Islet of Langerhans (tissue), 1 donor: ENCODE measurements around the gene WRAP53.
"Not testable (repeated sequence)": the region's sequence is repeated elsewhere in the genome, so short reads cannot be mapped to it uniquely, and the experiment has no call there.

ENCODE experiments used
- FAIRE-seq: peaks from one replicate; lab custom pipeline; 2011; peaks lifted over from hg19 to GRCh38; lab: Jason Lieb, UNC

The WRAP53 gene

DNA sequence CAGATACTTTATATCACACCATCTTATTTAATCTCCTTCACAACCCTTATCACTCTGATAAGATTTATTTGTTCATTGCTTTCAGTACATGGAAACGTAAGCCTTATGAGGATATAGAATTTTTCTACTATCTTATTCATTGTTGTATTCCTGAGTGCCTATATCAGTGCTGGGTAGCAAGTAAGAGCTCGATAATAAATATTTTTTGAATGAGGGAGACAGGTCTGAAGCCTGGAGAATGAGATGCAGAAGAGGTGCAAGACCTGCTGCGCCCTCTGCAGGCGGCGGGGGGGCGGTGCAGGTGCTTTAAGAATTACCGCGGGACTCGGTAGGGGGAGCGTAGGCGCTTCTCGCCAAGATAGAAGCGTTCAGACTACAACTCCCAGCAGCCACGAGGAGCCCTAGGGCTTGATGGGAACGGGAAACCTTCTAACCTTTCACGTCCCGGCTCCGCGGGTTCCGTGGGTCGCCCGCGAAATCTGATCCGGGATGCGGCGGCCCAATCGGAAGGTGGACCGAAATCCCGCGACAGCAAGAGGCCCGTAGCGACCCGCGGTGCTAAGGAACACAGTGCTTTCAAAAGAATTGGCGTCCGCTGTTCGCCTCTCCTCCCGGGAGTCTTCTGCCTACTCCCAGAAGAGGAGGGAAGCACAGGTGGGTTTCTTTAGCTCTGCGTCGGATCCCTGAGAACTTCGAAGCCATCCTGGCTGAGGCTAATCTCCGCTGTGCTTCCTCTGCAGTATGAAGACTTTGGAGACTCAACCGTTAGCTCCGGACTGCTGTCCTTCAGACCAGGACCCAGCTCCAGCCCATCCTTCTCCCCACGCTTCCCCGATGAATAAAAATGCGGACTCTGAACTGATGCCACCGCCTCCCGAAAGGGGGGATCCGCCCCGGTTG lies at the start of gene WRAP53:
TSS of gene WRAP53 (plus strand) at position 570 of the 900 bp plus-strand sequence. CDS start at position 742, 172 bp downstream.
- FAIRE-seq = peak; percentile 38

DNA sequence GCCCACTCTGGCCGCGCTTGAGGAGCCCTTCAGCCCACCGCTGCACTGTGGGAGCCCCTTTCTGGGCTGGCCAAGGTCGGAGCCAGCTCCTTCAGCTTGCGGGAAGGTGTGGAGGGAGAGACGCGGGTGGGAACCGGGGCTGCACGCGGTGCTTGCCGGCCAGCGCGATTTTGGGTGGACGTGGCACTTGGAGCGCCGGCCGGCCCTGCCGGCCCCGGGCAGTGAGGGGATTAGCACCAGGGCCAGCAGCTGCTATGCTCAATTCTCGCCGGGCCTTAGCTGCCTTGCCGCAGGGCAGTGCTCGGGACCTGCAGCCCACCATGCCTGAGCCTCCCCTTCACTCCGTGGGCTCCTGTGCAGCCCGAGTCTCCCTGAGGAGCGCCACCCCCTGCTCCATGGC lies 47.5 kb upstream of the WRAP53 start:
- no peak for FAIRE-seq

GRCh38 chr17:7641635-7642034 lies 46.6 kb upstream of the WRAP53 start:
- not testable (repeated sequence) for FAIRE-seq

- no peak for FAIRE-seq
Observed at GRCh38 chr17:7644775-7645174, 43.5 kb upstream of the WRAP53 start.

GRCh38 chr17:7646457-7646856 lies 41.8 kb upstream of the WRAP53 start:
- no peak for FAIRE-seq

GRCh38 chr17:7647018-7647417 lies 41.3 kb upstream of the WRAP53 start:
- FAIRE-seq = no peak

GRCh38 chr17:7650509-7651096 lies 37.7 kb upstream of the WRAP53 start, which contains the start of gene ATP1B2:
ATP1B2 (plus strand) TSS chr17:7650926; CDS start chr17:7651519, 593 bp downstream.
- no peak for FAIRE-seq

DNA sequence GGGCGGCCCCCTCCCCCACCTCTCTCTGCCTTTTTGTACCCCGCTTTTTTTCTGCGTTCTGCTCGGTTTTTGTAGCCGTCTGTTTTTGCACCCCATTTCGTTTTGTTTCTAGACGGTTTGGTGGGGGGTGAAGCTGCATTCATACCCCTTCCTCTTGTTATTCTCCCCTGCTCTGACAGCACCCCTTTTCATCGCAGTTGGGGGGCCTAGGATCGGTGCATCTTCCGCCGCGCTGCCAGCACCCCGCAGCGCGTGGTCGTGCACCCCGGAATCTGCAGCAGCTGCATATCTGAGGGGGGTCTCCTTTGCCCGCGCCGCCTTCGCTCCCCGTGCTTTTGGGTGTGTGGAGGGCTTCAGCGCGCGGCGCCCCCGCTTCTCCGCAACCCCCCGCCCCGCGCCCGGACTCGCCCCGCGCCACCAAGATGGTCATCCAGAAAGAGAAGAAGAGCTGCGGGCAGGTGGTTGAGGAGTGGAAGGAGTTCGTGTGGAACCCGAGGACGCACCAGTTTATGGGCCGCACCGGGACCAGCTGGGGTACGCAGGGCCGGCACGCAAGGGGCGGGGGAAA lies 37.1 kb upstream of the WRAP53 start:
- FAIRE-seq = no peak

- no peak for FAIRE-seq
Observed at GRCh38 chr17:7651665-7652387, 36.5 kb upstream of the WRAP53 start.

GRCh38 chr17:7652388-7653356 lies 35.6 kb upstream of the WRAP53 start:
- FAIRE-seq = no peak

GRCh38 chr17:7654832-7655540 lies 33.3 kb upstream of the WRAP53 start:
- no peak for FAIRE-seq

DNA sequence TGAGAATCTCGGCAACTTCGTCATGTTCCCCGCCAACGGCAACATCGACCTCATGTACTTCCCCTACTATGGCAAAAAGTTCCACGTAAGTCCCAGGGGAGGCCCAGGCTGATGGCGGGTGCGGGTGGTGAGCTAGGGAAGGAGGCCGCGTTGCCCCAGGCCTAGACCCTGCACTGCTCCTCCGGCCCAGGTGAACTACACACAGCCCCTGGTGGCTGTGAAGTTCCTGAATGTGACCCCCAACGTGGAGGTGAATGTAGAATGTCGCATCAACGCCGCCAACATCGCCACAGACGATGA lies 32.8 kb upstream of the WRAP53 start:
- FAIRE-seq = no peak

GRCh38 chr17:7656958-7657609 lies 31.2 kb upstream of the WRAP53 start:
- FAIRE-seq = no peak

- no peak for FAIRE-seq
Observed at GRCh38 chr17:7667656-7668406, 20.4 kb upstream of the WRAP53 start.

- no peak for FAIRE-seq
Observed at GRCh38 chr17:7668482-7668881, 19.8 kb upstream of the WRAP53 start.

- FAIRE-seq = no peak
Observed at GRCh38 chr17:7673239-7673638, 15.0 kb upstream of the WRAP53 start.

GRCh38 chr17:7674934-7675333 lies 13.3 kb upstream of the WRAP53 start:
- no peak for FAIRE-seq

- no peak for FAIRE-seq
Observed at GRCh38 chr17:7676533-7676932, 11.7 kb upstream of the WRAP53 start.

GRCh38 chr17:7677388-7678067 lies 10.7 kb upstream of the WRAP53 start:
- no peak for FAIRE-seq
